ENCODE measurements around the gene NCKAP5.

GRCh38 chr2:132860220-132860619 lies 708.0 kb downstream of the NCKAP5 start:
- TF ChIP-seq CTCF (IDR thresholded peaks at IDR 0.05; ENCODE audit: borderline replicate concordance, extremely low read depth, low read length, poor library complexity, severe bottlenecking) (no peak), EZH2 (IDR thresholded peaks at IDR 0.05; ENCODE audit: borderline replicate concordance, low read depth, low read length, severe bottlenecking) (no peak)

Measured in DND-41 (cell line).